Heart right ventricle (tissue), 16 donors: Measurements from ENCODE around the gene NECTIN1. TPM values are rescaled to one million over a fixed set of nuclear protein-coding genes. Genes with fewer than 3 reads are reported as not detected.
A peak's percentile ranks its signal among the peaks of the same experiment; 100 is the strongest.

ENCODE experiments used
- ATAC-seq, 8 donors: fragments of 200-7000 bp; cut with Tn5 transposase; one replicate each; pipeline ENCODE4 v1.9.1; 2020; ENCODE audit warnings: mild to moderate bottlenecking in 8 of 8, moderate library complexity in 8 of 8, moderate number of reproducible peaks in 1 of 8
- DNase-seq, 2 donors: peaks; one replicate each; pipeline ENCODE4 v3.0.0-alpha.2; 2020
- H3K27ac ChIP-seq, 10 donors: fragments of 200-600 bp; sonication (generic) in 2 of 10; one replicate each; pipeline versions ENCODE4 v1.5.0 to v1.8.0; 2020 to 2022; ENCODE audit warnings: mild to moderate bottlenecking in 3 of 10
- H3K27me3 ChIP-seq, 7 donors: fragments of 200-600 bp; one replicate each; pipeline ENCODE4 v1.8.0; 2021 to 2022; ENCODE audit warnings: mild to moderate bottlenecking in 2 of 7
- H3K36me3 ChIP-seq, 9 donors: fragments of 200-600 bp; sonication (generic) in 1 of 9; one replicate each; pipeline versions ENCODE4 v1.5.0 to v1.8.0; 2020 to 2022; ENCODE audit warnings: mild to moderate bottlenecking in 2 of 9
- H3K4me1 ChIP-seq, 9 donors: fragments of 200-600 bp; sonication (generic) in 1 of 9; one replicate each; pipeline versions ENCODE4 v1.5.0 to v1.8.0; 2020 to 2022; ENCODE audit warnings: mild to moderate bottlenecking in 4 of 9
- H3K4me3 ChIP-seq, 10 donors: fragments of 200-600 bp; sonication (generic) in 2 of 10; one replicate each; pipeline versions ENCODE4 v1.5.0 to v1.8.0; 2020 to 2022; ENCODE audit warnings: mild to moderate bottlenecking in 7 of 10, moderate library complexity in 2 of 10
- H3K9me3 ChIP-seq, 11 donors: fragments of 200-600 bp in 10 of 11; sonication (generic) in 2 of 11; one replicate each; pipeline versions ENCODE4 v1.5.0 to v1.8.0; 2013 to 2022; ENCODE audit warnings: mild to moderate bottlenecking in 2 of 11, control low read depth in 1 of 11, moderate library complexity in 1 of 11
- CTCF ChIP-seq, 9 donors: fragments of 200-600 bp; sonication (generic) in 2 of 9; IDR thresholded peaks; one replicate each; pipeline versions ENCODE4 v1.5.0 to v1.8.0; 2021 to 2022; ENCODE audit warnings: antibody characterized with exemption in 9 of 9, mild to moderate bottlenecking in 5 of 9, moderate library complexity in 1 of 9
- WGBS, 2 donors: extraction: QIAGEN DNeasy Blood & Tissue Kit; methylation state at CpG; one replicate each; pipeline ENCODE4 v1.1.7; 2013; ENCODE audit warnings: inconsistent platforms in 1 of 2; 5-methylcytosine and 5-hydroxymethylcytosine counted together
- intact Hi-C, 10 donors: fragments of 100-400 bp; cut with DNase I; formaldehyde crosslinking; loops; one replicate each; pipeline versions ENCODE4 v1.11.1 to v1.14.2; 2022
- polyA plus RNA-seq, 2 donors: library from polyadenylated mRNA; stranded (reverse); fragments of 200-250 nt; gene quantifications; one replicate each; pipeline ENCODE4 v1.2.3, GENCODE V29; 2013
- total RNA-seq, 10 donors: library from RNA; stranded (reverse); fragmentation: NEBNext Ultra II Directional in 3 of 10; extraction: Animal tissue kit (Norgen Biotek cat#: 25700) in 3 of 10; gene quantifications; one replicate each; pipeline versions ENCODE4 v1.2.1 to v1.2.4, GENCODE V29; 2021 to 2023
- donor health status: Arrhythmogenic right ventricular cardiomyopathy.
- donor health status: ischemic (EF 13 %, LVEDD 7.1; RV severe dilation, severe dysfunction).
- donor health status: healthy with polysubstance abuse.
- donor health status: DM: no; HTN: yes; CAD: no.
- donor health status: DM: no; HTN: no; CAD: no.
- donor health status: ischemic (EF 25% LVEDD 6.9; RV normal size, moderate dysfunction).
- donor health status: ischemic (EF 25% LVEDD 5.7; RV mildly dilated, moderate dysfunction).
- donor health status: healthy.
- donor health status: DM: yes; HTN: yes; CAD: no.
- donor health status: Ischemic cardiomyopathy.
- donor health status: ischemic (EF 35%, LVEDD 5.7; RV mildly dilated, moderate dysfunction).
- donor health status: nonischemic (EF 11% LVEDD 7.7; RV severe dilation, severe dysfunction).
- donor health status: DM: yes; HTN: yes; CAD: no.
- donor health status: PGD.
- donor health status: ischemic (EF 29% LVEDD 5.4; RV normal size, mild dysfunction).
- donor health status: nonischemic (EF 23%, LVEDD 6.1; RV moderate dilation, normal function).

Gene NECTIN1
- total and polyA plus RNA-seq, 12 donors, result 4.0 to 22.8 (median 10.4) TPM

- no peak for TF ChIP-seq CTCF (IDR thresholded peaks at IDR 0.05)
- ATAC-seq, result no peak
- WGBS, 2 donors, result 93 to 94% methylated on average over 2 of the region's 2 CpGs
- intact Hi-C loops, result no loop called here
- H3K27ac ChIP-seq, result no peak overlapping the region
- H3K27me3 ChIP-seq, result no peaks in the 10 kb centered on the region
- peaks cover 0 to 29% (median 0%) of the 10 kb centered on the region in 9 donors for H3K4me1 ChIP-seq
- no peaks in the 10 kb centered on the region for H3K36me3 ChIP-seq
- H3K4me3 ChIP-seq, result no peak overlapping the region
- no peak for DNase-seq
- H3K9me3 ChIP-seq, result no peaks in the 10 kb centered on the region
These were observed 18.6 kb downstream of the NECTIN1 start for GRCh38 chr11:119710417-119710816.

- no peak for TF ChIP-seq CTCF (IDR thresholded peaks at IDR 0.05)
- ATAC-seq (peak in 7 of 8 donors; percentile 50 to 87 (median 78)), DNase-seq (peak in 1 of 2 donors; percentile 65)
- Histone ChIP-seq H3K4me3 (no peak overlapping the region), H3K4me1 (peaks cover 0 to 29% (median 0%) of the 10 kb centered on the region in 9 donors), H3K27me3 (no peaks in the 10 kb centered on the region), H3K9me3 (no peaks in the 10 kb centered on the region), H3K36me3 (no peaks in the 10 kb centered on the region), H3K27ac (no peak overlapping the region)
- intact Hi-C loops, result no loop called here
- WGBS, 2 donors, result 63 to 71% methylated on average over 22 of the region's 22 CpGs
These were observed 19.2 kb downstream of the NECTIN1 start for GRCh38 chr11:119709638-119710346.

GRCh38 chr11:119709171-119709570 lies 19.8 kb downstream of the NECTIN1 start:
- Histone ChIP-seq H3K27ac (peak overlapping the region in 2 of 10 donors; percentile 10 to 23), H3K4me3 (no peak overlapping the region), H3K9me3 (no peaks in the 10 kb centered on the region), H3K4me1 (peaks cover 0 to 29% (median 0%) of the 10 kb centered on the region in 9 donors), H3K36me3 (no peaks in the 10 kb centered on the region), H3K27me3 (no peaks in the 10 kb centered on the region)
- ATAC-seq (peak in 3 of 8 donors; percentile 8 to 25 (median 20)), DNase-seq (no peak)
- no peak for TF ChIP-seq CTCF (IDR thresholded peaks at IDR 0.05)
- WGBS, 2 donors, result 71 to 77% methylated on average over 9 of the region's 9 CpGs
- intact Hi-C loops, result no loop called here

- no peak overlapping the region for H3K27ac ChIP-seq
- DNase-seq, result no peak
- WGBS, 2 donors, result 81 to 84% methylated on average over 9 of the region's 9 CpGs
- H3K36me3 ChIP-seq, result no peaks in the 10 kb centered on the region
- peaks cover 0 to 29% (median 0%) of the 10 kb centered on the region in 9 donors for H3K4me1 ChIP-seq
- ATAC-seq, result no peak
- H3K4me3 ChIP-seq, result no peak overlapping the region
- no peak for TF ChIP-seq CTCF (IDR thresholded peaks at IDR 0.05)
- no peaks in the 10 kb centered on the region for H3K9me3 ChIP-seq
- intact Hi-C loops, result no loop called here
- no peaks in the 10 kb centered on the region for H3K27me3 ChIP-seq
These were observed 20.6 kb downstream of the NECTIN1 start for GRCh38 chr11:119708384-119708783.
